Neural cell (in vitro differentiated cells): Measurements from ENCODE around the gene COL6A2. TPM values are rescaled to one million over a fixed set of nuclear protein-coding genes. Genes with fewer than 3 reads are reported as not detected.

Source experiments
- H2AFZ ChIP-seq: fragments of 200-600, 300-800 bp; sonication (generic), shearing (Covaris generic); 2 replicates; pipeline ENCODE4 v1.6.0; 2014; ENCODE audit warnings: low read depth, mild to moderate bottlenecking, antibody characterized with exemption, low read length, moderate library complexity
- H3F3A ChIP-seq: fragments of 200-600 bp; shearing (Covaris generic); 2 replicates; pipeline ENCODE4 v1.6.1; 2016; ENCODE audit warnings: mild to moderate bottlenecking, moderate library complexity, mixed read lengths, antibody characterized with exemption, low read length; ENCODE audit not compliant: insufficient read depth, poor library complexity, severe bottlenecking
- H3K27ac ChIP-seq: fragments of 200-600, 300-800 bp; sonication (generic), shearing (Covaris generic); 2 replicates; pipeline ENCODE4 v1.5.1; 2014; ENCODE audit warnings: mild to moderate bottlenecking, low read length, moderate library complexity
- H3K27me3 ChIP-seq: fragments of 300-800, 200-600 bp; sonication (generic), shearing (Covaris generic); 2 replicates; pipeline ENCODE4 v1.6.0; 2014; ENCODE audit warnings: mild to moderate bottlenecking, low read depth, low read length, moderate library complexity; ENCODE audit not compliant: insufficient read depth
- H3K36me3 ChIP-seq: fragments of 300-800, 200-600 bp; sonication (generic), shearing (Covaris generic); 2 replicates; pipeline ENCODE4 v1.5.1; 2014; ENCODE audit warnings: mild to moderate bottlenecking, antibody characterized with exemption, low read length, moderate library complexity; ENCODE audit not compliant: insufficient read depth
- H3K4me2 ChIP-seq: fragments of 300-800, 200-600 bp; sonication (generic), shearing (Covaris generic); 2 replicates; pipeline ENCODE4 v1.6.0; 2014; ENCODE audit warnings: mild to moderate bottlenecking, low read length
- H3K4me3 ChIP-seq: fragments of 300-800, 200-600 bp; sonication (generic), shearing (Covaris generic); 2 replicates; pipeline ENCODE4 v1.5.1; 2014; ENCODE audit warnings: mild to moderate bottlenecking, low read length, moderate library complexity
- H3K79me2 ChIP-seq: fragments of 200-600 bp; shearing (Covaris generic); replicated peaks from 2 replicates; pipeline ENCODE4 v1.6.0; 2014; ENCODE audit warnings: mild to moderate bottlenecking, low read length, moderate library complexity; ENCODE audit not compliant: insufficient read depth
- H3K9ac ChIP-seq: fragments of 300-800, 200-600 bp; sonication (generic), shearing (Covaris generic); 2 replicates; pipeline ENCODE4 v1.6.1; 2016; ENCODE audit warnings: mild to moderate bottlenecking, low read length, mixed read lengths
- H3K9me2 ChIP-seq: fragments of 200-600 bp; shearing (Covaris generic); 2 replicates; pipeline ENCODE4 v1.6.1; 2016; ENCODE audit warnings: mild to moderate bottlenecking, low read length, mixed read lengths; ENCODE audit not compliant: insufficient read depth
- H3K9me3 ChIP-seq: fragments of 200-600, 300-800 bp; sonication (generic), shearing (Covaris generic); 2 replicates; pipeline ENCODE4 v1.6.1; 2016; ENCODE audit warnings: mild to moderate bottlenecking, mixed run types, low read length, moderate library complexity, mixed read lengths
- H4K20me1 ChIP-seq: fragments of 200-600 bp; shearing (Covaris generic); 2 replicates; pipeline ENCODE4 v1.6.1; 2016; ENCODE audit warnings: mild to moderate bottlenecking, mixed run types; ENCODE audit not compliant: insufficient read depth
- EP300 ChIP-seq: fragments of 450-650 bp; conservative IDR thresholded peaks from 2 replicates; pipeline ENCODE4 v1.6.1; 2014; ENCODE audit warnings: antibody characterized with exemption, mild to moderate bottlenecking, moderate library complexity; ENCODE audit not compliant: poor library complexity, severe bottlenecking
- EZH2 ChIP-seq: fragments of 200-600, 300-800 bp; shearing (Covaris generic), sonication (generic); IDR thresholded peaks from 2 replicates; pipeline ENCODE4 v1.6.1; 2014; ENCODE audit warnings: antibody characterized with exemption, low read length, borderline replicate concordance, mild to moderate bottlenecking; ENCODE audit not compliant: insufficient read depth, poor library complexity, severe bottlenecking
- MXI1 ChIP-seq: fragments of 450-650 bp; conservative IDR thresholded peaks from 2 replicates; pipeline ENCODE4 v1.6.1; 2014; ENCODE audit warnings: antibody characterized with exemption, mild to moderate bottlenecking; ENCODE audit not compliant: poor library complexity, severe bottlenecking
- POLR2AphosphoS5 ChIP-seq: IDR thresholded peaks from 2 replicates; pipeline ENCODE4 v1.6.1; 2012
- RAD21 ChIP-seq: fragments of 450-650 bp; conservative IDR thresholded peaks from 2 replicates; pipeline ENCODE4 v1.6.1; 2014; ENCODE audit warnings: antibody characterized with exemption, mild to moderate bottlenecking, moderate library complexity
- REST ChIP-seq: IDR thresholded peaks from 2 replicates; pipeline ENCODE4 v1.6.1; 2012; ENCODE audit warnings: borderline replicate concordance
- TAF1 ChIP-seq: IDR thresholded peaks from 2 replicates; pipeline ENCODE4 v1.6.1; 2012; ENCODE audit warnings: low read depth
- polyA plus RNA-seq: library from polyadenylated mRNA; depleted of rRNA; stranded (reverse); fragments of >200 nt; gene quantifications from 2 replicates; pipeline ENCODE4 v1.2.3, GENCODE V29; 2014
- TF ChIP-seq, protein P1 (sequence below): fragments of 450-650 bp; IDR thresholded peaks from 2 replicates; pipeline ENCODE4 v1.5.1; 2014; ENCODE audit warnings: antibody characterized with exemption, mild to moderate bottlenecking, moderate library complexity; ENCODE audit not compliant: poor library complexity, severe bottlenecking

Gene COL6A2
- polyA plus RNA-seq, 1 donor from 2014 or later: not detected

GRCh38 chr21:46061518-46061917, 36.4 kb upstream of the COL6A2 start:
- Histone ChIP-seq H3K9ac (no peak overlapping the region), H3K27ac (no peak overlapping the region), H3K36me3 (no peaks in the 10 kb centered on the region), H3K4me2 (no peak overlapping the region), H3F3A (no peaks in the 10 kb centered on the region), H4K20me1 (no peaks in the 10 kb centered on the region), H3K4me3 (no peak overlapping the region), H3K9me3 (no peaks in the 10 kb centered on the region), H2AFZ (no peak overlapping the region), H3K27me3 (no peaks in the 10 kb centered on the region), H3K9me2 (no peaks in the 10 kb centered on the region), H3K79me2 (no peaks in the 10 kb centered on the region)
- TF ChIP-seq, protein P1, sequence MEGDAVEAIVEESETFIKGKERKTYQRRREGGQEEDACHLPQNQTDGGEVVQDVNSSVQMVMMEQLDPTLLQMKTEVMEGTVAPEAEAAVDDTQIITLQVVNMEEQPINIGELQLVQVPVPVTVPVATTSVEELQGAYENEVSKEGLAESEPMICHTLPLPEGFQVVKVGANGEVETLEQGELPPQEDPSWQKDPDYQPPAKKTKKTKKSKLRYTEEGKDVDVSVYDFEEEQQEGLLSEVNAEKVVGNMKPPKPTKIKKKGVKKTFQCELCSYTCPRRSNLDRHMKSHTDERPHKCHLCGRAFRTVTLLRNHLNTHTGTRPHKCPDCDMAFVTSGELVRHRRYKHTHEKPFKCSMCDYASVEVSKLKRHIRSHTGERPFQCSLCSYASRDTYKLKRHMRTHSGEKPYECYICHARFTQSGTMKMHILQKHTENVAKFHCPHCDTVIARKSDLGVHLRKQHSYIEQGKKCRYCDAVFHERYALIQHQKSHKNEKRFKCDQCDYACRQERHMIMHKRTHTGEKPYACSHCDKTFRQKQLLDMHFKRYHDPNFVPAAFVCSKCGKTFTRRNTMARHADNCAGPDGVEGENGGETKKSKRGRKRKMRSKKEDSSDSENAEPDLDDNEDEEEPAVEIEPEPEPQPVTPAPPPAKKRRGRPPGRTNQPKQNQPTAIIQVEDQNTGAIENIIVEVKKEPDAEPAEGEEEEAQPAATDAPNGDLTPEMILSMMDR: no peak
- no peak for TF ChIP-seq TAF1
- TF ChIP-seq RAD21: no peak
- no peak for TF ChIP-seq REST
- TF ChIP-seq EP300: no peak
- no peak for TF ChIP-seq EZH2

- H4K20me1 ChIP-seq: no peaks in the 10 kb centered on the region
- TF ChIP-seq EP300 (no peak), EZH2 (no peak), MXI1 (no peak), TAF1 (no peak), REST (no peak), POLR2AphosphoS5 (no peak)
- TF ChIP-seq, protein P1: no peak
- no peaks in the 10 kb centered on the region for H3K9me2 ChIP-seq
- no peaks in the 10 kb centered on the region for H3K79me2 ChIP-seq
- no peaks in the 10 kb centered on the region for H3K9me3 ChIP-seq
- H3K4me3 ChIP-seq: no peak overlapping the region
- H3K4me2 ChIP-seq: no peak overlapping the region
- no peak overlapping the region for H3K9ac ChIP-seq
- H3K36me3 ChIP-seq: no peaks in the 10 kb centered on the region
- H2AFZ ChIP-seq: no peak overlapping the region
- no peaks in the 10 kb centered on the region for H3F3A ChIP-seq
- no peak overlapping the region for H3K27ac ChIP-seq
- no peaks in the 10 kb centered on the region for H3K27me3 ChIP-seq
Measured at GRCh38 chr21:46061950-46062349, 36.0 kb upstream of the COL6A2 start.
